Measurements from ENCODE around the gene ATN1.

Gene ATN1

GRCh38 chr12:6938353-6939190, 10.8 kb downstream of the ATN1 start:
- no peak for TF ChIP-seq CTCF (IDR thresholded peaks at IDR 0.05; ENCODE audit: low read depth, low read length)
- H3K4me3 ChIP-seq (replicated peaks in 1 of 2; ENCODE audit: low read depth in 2 of 2, low read length in 2 of 2) = peak overlapping the region; percentile 5 to 58
- no peak for DNase-seq (ENCODE audit: low read depth in 2 of 2)

- no peak for DNase-seq (ENCODE audit: low read depth in 2 of 2)
- H3K4me3 ChIP-seq (replicated peaks in 1 of 2; ENCODE audit: low read depth in 2 of 2, low read length in 2 of 2) = no peak overlapping the region
- no peak for TF ChIP-seq CTCF (IDR thresholded peaks at IDR 0.05; ENCODE audit: low read depth, low read length)
Measured at GRCh38 chr12:6939191-6939540, 11.4 kb downstream of the ATN1 start.

- no peak for DNase-seq (ENCODE audit: low read depth in 2 of 2)
- no peak for TF ChIP-seq CTCF (IDR thresholded peaks at IDR 0.05; ENCODE audit: low read depth, low read length)
- H3K4me3 ChIP-seq (replicated peaks in 1 of 2; ENCODE audit: low read depth in 2 of 2, low read length in 2 of 2) = no peak overlapping the region
Measured at GRCh38 chr12:6941267-6941666, 13.5 kb downstream of the ATN1 start.

- no peak overlapping the region for H3K4me3 ChIP-seq (replicated peaks in 1 of 2; ENCODE audit: low read depth in 2 of 2, low read length in 2 of 2)
- DNase-seq (ENCODE audit: low read depth in 2 of 2) = no peak
- TF ChIP-seq CTCF (IDR thresholded peaks at IDR 0.05; ENCODE audit: low read depth, low read length) = no peak
Measured at GRCh38 chr12:6941782-6942181, 14.0 kb downstream of the ATN1 start.

GRCh38 chr12:6942331-6942665, 14.5 kb downstream of the ATN1 start:
- H3K4me3 ChIP-seq (replicated peaks in 1 of 2; ENCODE audit: low read depth in 2 of 2, low read length in 2 of 2) = no peak overlapping the region
- TF ChIP-seq CTCF (IDR thresholded peaks at IDR 0.05; ENCODE audit: low read depth, low read length) = no peak
- DNase-seq (ENCODE audit: low read depth in 2 of 2) = no peak

GRCh38 chr12:6943389-6943721, 15.6 kb downstream of the ATN1 start:
- no peak overlapping the region for H3K4me3 ChIP-seq (replicated peaks in 1 of 2; ENCODE audit: low read depth in 2 of 2, low read length in 2 of 2)
- peak; percentile 96 to 97 for DNase-seq (ENCODE audit: low read depth in 2 of 2)
- TF ChIP-seq CTCF (IDR thresholded peaks at IDR 0.05; ENCODE audit: low read depth, low read length) = no peak

Measured in cardiac fibroblast (primary cell).